Ovary (tissue), 9 donors: ENCODE results near the gene APP. TPM values are rescaled to one million over a fixed set of nuclear protein-coding genes. Genes with fewer than 3 reads are reported as not detected.

Experiments used
- DNase-seq, 5 donors: peaks; one replicate each; pipeline ENCODE4 v3.0.0-alpha.2; 2019 to 2020
- H3K27ac ChIP-seq, 2 donors: fragments of 200-600 bp; one replicate each; pipeline versions ENCODE4 v1.5.1 to v1.8.0; 2019 to 2022
- H3K27me3 ChIP-seq: fragments of 200-600 bp; one replicate; pipeline ENCODE4 v1.8.0; 2022
- H3K36me3 ChIP-seq: fragments of 200-600 bp; sonication (generic); one replicate; pipeline ENCODE4 v1.5.1; 2019
- H3K4me1 ChIP-seq: one replicate; pipeline ENCODE4 v1.8.1; 2013; ENCODE audit warnings: mild to moderate bottlenecking, moderate library complexity; ENCODE audit not compliant: insufficient read depth
- H3K4me3 ChIP-seq: fragments of 200-600 bp; sonication (generic); one replicate; pipeline ENCODE4 v1.5.1; 2017
- H3K9me3 ChIP-seq, 2 donors: fragments of 200-600 bp in 1 of 2; sonication (generic) in 1 of 2; one replicate each; pipeline versions ENCODE4 v1.5.1 to v1.8.1; 2013 to 2019; ENCODE audit warnings: mild to moderate bottlenecking in 1 of 2, moderate library complexity in 1 of 2
- EP300 ChIP-seq: sonication (generic); formaldehyde crosslinking; IDR thresholded peaks from one replicate; pipeline ENCODE4 v1.6.1; 2017; ENCODE audit warnings: antibody characterized with exemption
- POLR2A ChIP-seq: fragments of 450-650 bp; IDR thresholded peaks from one replicate; pipeline ENCODE4 v1.6.1; 2017; ENCODE audit warnings: antibody characterized with exemption, mild to moderate bottlenecking, moderate library complexity
- WGBS, 3 donors: extraction: QIAGEN DNeasy Blood & Tissue Kit in 1 of 3; methylation state at CpG; one replicate each; pipeline versions ENCODE4 v1.1.5 to v1.1.7; 2013 to 2017; 5-methylcytosine and 5-hydroxymethylcytosine counted together
- intact Hi-C, 4 donors: fragments of 100-400 bp; cut with DNase I; formaldehyde crosslinking; loops; one replicate each; pipeline versions ENCODE4 v1.11.0 to v1.15.1; 2022 to 2023
- polyA plus RNA-seq, 2 donors: library from polyadenylated mRNA; stranded (reverse); fragments of 200-250 nt in 1 of 2; fragments of 350-450 nt in 1 of 2; fragmentation: Illumina TruSeq in 1 of 2; extraction: RNeasy Lipid Tissue Mini Kit (QIAGEN cat#74804) in 1 of 2; gene quantifications; one replicate each; pipeline ENCODE4 v1.2.3, GENCODE V29; 2013 to 2014
- total RNA-seq, 7 donors: library from RNA; depleted of rRNA in 2 of 7; stranded (reverse); fragments of >200 nt in 2 of 7; fragmentation: NEBNext Ultra II Directional in 3 of 7; extraction: Animal tissue kit (Norgen Biotek cat#: 25700) in 3 of 7; gene quantifications; one replicate each; pipeline versions ENCODE4 v1.1.0 to v1.2.4, GENCODE V29; 2016 to 2023
- TF ChIP-seq, protein P1 (sequence below), 3 donors: fragments of 450-650 bp in 2 of 3; fragments of 200-600 bp in 1 of 3; IDR thresholded peaks; one replicate each; pipeline versions ENCODE4 v1.5.1 to v1.8.0; 2016 to 2022; ENCODE audit warnings: antibody characterized with exemption in 3 of 3, mild to moderate bottlenecking in 1 of 3
- donor health status: DM: no; HTN: no; CAD: no; lungs with moderate emphysema.
- donor health status: DM: no; HTN: no; CAD: no.
- donor health status: Bipolar disorder and iron deficiency.
- donor health status: DM: yes; HTN: yes; CAD: no.
- donor health status: DM: no; HTN: no; CAD: no.
- donor health status: DM: yes; HTN: yes; CAD: no.

The APP gene
- total and polyA plus RNA-seq, 9 donors: 211 to 945 (median 364) TPM

DNA sequence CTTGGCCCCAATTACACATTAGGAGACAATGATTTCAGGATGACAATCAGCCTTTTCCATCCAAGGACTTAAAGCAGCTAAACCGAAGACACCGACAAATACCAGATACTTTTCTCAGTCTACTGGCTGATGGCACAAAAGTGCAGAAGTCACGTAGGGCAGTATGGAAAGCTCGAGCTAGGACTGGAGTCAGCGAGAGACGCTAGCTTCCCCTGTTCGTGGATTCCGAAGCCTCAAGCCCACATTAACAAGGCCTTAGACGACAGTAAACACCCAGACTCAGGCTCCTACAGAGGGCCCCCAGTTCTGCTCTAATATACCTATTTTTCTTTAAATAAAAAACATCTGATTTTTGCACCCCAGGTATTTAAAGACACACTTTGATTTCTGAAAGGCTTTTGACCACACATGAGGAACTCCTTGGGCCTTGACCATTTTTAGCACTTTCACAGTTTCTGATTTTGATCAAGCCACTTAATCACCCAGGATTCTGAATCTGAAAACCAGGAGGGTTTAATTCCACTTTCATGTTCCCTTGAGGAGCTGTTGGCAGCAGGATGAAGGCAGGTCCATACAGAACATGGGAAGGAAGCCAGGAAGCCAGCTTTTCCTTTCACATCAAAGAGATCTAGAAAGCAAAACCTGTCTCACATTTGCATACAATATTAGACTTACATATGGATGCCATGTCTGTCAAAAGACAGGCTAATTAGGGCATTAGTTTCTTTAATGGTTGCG is 231.7 kb downstream of the APP start:
- no peak for TF ChIP-seq POLR2A
- no peak overlapping the region for H3K4me3 ChIP-seq
- H3K4me1 ChIP-seq: peaks cover 10% of the 10 kb centered on the region
- H3K27me3 ChIP-seq: no peaks in the 10 kb centered on the region
- WGBS, 3 donors: 94 to 96% (median 95%) methylated on average over 10 of the region's 10 CpGs
- intact Hi-C loops: no loop called here
- no peak overlapping the region for H3K27ac ChIP-seq
- no peaks in the 10 kb centered on the region for H3K36me3 ChIP-seq
- H3K9me3 ChIP-seq: no peaks in the 10 kb centered on the region
- DNase-seq: no peak

- Histone ChIP-seq H3K27me3 (no peaks in the 10 kb centered on the region), H3K4me3 (no peak overlapping the region), H3K4me1 (peaks cover 11% of the 10 kb centered on the region), H3K9me3 (no peaks in the 10 kb centered on the region), H3K36me3 (no peaks in the 10 kb centered on the region), H3K27ac (no peak overlapping the region)
- DNase-seq: no peak
- WGBS, 3 donors: 26 to 41% (median 37%) methylated on average over 2 of the region's 2 CpGs
- TF ChIP-seq, protein P1, sequence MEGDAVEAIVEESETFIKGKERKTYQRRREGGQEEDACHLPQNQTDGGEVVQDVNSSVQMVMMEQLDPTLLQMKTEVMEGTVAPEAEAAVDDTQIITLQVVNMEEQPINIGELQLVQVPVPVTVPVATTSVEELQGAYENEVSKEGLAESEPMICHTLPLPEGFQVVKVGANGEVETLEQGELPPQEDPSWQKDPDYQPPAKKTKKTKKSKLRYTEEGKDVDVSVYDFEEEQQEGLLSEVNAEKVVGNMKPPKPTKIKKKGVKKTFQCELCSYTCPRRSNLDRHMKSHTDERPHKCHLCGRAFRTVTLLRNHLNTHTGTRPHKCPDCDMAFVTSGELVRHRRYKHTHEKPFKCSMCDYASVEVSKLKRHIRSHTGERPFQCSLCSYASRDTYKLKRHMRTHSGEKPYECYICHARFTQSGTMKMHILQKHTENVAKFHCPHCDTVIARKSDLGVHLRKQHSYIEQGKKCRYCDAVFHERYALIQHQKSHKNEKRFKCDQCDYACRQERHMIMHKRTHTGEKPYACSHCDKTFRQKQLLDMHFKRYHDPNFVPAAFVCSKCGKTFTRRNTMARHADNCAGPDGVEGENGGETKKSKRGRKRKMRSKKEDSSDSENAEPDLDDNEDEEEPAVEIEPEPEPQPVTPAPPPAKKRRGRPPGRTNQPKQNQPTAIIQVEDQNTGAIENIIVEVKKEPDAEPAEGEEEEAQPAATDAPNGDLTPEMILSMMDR (IDR thresholded peaks at IDR 0.05): no peak
- TF ChIP-seq POLR2A (no peak), EP300 (no peak)
- intact Hi-C loops: no loop called here
Measured at GRCh38 chr21:25936776-25937175, 233.8 kb downstream of the APP start.

DNA sequence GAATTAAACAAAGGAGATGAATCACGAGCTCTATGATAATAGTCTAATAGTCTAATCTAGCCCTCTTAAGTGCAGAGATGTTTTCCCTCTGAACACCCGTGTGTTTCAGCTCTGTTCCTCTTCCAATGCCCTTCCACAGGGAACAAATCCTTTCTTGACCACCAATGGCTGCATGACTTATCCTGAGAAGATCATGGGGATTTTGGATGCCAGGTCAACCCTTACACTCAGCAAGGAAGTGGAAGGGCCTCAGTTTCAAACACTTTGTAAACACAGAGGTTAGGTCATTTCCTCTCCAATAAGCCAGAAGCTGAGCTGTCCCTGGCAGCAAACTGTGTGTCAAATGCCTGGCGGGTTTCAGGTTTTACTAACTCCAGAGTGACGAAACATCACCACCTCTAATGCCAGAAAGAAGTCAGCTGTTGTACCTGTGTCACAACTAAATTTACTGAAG is 235.8 kb downstream of the APP start:
- WGBS, 3 donors: 60 to 90% (median 89%) methylated on average over 4 of the region's 4 CpGs
- Histone ChIP-seq H3K27me3 (no peaks in the 10 kb centered on the region), H3K4me3 (no peak overlapping the region), H3K36me3 (no peaks in the 10 kb centered on the region), H3K27ac (no peak overlapping the region), H3K4me1 (peaks cover 16% of the 10 kb centered on the region), H3K9me3 (no peaks in the 10 kb centered on the region)
- DNase-seq: peak in 1 of 5 donors; percentile 58
- TF ChIP-seq EP300 (no peak), POLR2A (no peak)
- TF ChIP-seq, protein P1 (IDR thresholded peaks at IDR 0.05): no peak
- intact Hi-C loops: no loop called here

DNA sequence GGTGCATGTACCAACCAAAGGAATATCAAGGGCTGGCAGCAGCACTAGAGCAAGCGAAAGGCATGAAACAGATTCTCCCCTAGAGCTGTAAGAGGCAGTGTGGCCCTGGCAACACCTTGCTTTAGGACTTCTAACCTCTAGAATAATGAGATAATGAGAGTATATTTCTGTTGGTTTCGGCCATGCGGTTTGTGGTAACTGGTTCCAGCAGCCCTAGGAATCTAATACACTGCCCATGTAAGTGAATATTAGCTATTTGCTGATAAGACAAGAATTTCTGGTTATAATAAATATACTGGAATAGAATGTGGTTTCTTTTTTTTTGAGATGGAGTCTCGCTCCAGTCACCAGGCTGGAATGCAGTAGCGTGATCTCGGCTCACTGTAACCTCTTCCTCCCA is 236.4 kb downstream of the APP start:
- 58 to 78% (median 65%) methylated on average over 6 of the region's 6 CpGs for WGBS, 3 donors
- DNase-seq: no peak
- Histone ChIP-seq H3K36me3 (no peaks in the 10 kb centered on the region), H3K4me3 (no peak overlapping the region), H3K4me1 (peaks cover 16% of the 10 kb centered on the region), H3K27ac (no peak overlapping the region), H3K27me3 (no peaks in the 10 kb centered on the region), H3K9me3 (no peaks in the 10 kb centered on the region)
- TF ChIP-seq POLR2A (no peak), EP300 (no peak)
- TF ChIP-seq, protein P1 (IDR thresholded peaks at IDR 0.05): no peak
- intact Hi-C loops: no loop called here

DNA sequence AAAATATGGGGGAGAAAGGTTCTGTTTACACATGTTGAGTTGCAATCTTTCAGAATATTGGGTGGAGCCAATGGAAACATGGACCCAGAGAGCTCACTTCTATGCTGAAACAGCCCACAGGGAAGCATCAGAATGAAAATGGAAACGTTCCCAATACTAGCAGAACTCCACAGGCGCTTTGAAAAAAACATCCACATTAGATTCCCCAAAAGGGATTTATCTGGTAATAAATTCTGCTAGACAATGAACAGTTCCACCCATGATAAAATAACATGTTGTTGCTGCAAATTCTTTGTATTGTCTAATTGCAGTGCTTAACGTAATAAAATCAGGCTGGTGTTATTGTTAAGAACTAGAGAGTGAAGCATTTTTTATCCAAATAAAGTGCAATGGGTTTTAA is 238.8 kb downstream of the APP start:
- intact Hi-C loops: no loop called here
- H3K4me3 ChIP-seq: no peak overlapping the region

More for the DNA sequence above, 238.8 kb downstream of the APP start:
- DNase-seq: no peak
- peaks cover 12% of the 10 kb centered on the region for H3K4me1 ChIP-seq
- no peaks in the 10 kb centered on the region for H3K27me3 ChIP-seq
- 13 to 21% (median 16%) methylated on average over 3 of the region's 3 CpGs for WGBS, 3 donors
- H3K36me3 ChIP-seq: no peaks in the 10 kb centered on the region
- no peaks in the 10 kb centered on the region for H3K9me3 ChIP-seq
- H3K27ac ChIP-seq: peak overlapping the region in 1 of 2 donors; percentile 31
- no peak for TF ChIP-seq POLR2A
- TF ChIP-seq EP300: no peak
- TF ChIP-seq, protein P1 (IDR thresholded peaks at IDR 0.05): no peak
